Hepatocyte (in vitro differentiated cells): ENCODE results near the gene GNG7.

Experiments
- EZH2 ChIP-seq: fragments of 200-600 bp; sonication (generic); IDR thresholded peaks from 2 replicates; pipeline ENCODE4 v1.6.1; 2016; ENCODE audit warnings: antibody characterized with exemption, mild to moderate bottlenecking, borderline replicate concordance
- EZH2phosphoT487 ChIP-seq: fragments of 200-600 bp; sonication (generic); IDR thresholded peaks from one replicate; pipeline ENCODE4 v1.6.1; 2018; ENCODE audit warnings: antibody characterized with exemption, mild to moderate bottlenecking, low read depth, moderate library complexity; ENCODE audit not compliant: unreplicated experiment, severe bottlenecking
- TF ChIP-seq, protein P1 (sequence below): fragments of 200-600 bp; sonication (generic); IDR thresholded peaks from 2 replicates; pipeline ENCODE4 v1.5.1; 2016; ENCODE audit warnings: antibody characterized with exemption, mild to moderate bottlenecking; ENCODE audit not compliant: poor library complexity

DNA sequence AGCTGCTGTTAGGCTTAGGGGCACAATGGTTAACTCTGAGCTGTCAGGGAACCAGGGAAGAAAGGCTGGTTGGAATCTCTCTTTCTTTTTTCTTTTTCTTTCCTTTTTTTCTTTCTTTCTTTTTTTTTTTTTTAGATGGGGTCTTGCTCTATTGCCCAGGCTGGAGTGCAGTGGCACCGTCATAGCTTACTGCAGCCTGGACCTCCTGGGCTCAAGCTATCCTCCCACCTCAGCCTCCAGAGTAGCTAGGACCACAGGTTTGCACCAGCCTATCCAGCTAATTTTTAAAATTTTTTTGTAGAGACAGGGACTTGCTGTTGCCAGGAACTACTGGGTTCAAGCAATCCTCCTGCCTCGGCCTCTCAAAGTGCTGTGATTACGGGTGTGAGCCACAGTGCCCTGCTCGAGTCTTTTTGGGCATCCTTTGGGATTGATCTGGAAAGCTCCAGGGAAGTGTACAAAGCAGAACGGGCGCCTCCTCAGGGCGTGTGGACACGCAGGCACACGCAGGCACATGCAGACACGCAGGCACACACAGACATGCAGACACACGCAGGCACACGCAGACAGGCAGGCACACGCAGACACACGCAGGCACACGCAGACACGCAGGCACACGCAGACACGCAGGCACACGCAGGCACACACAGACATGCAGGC lies 127.4 kb downstream of the GNG7 start:
- TF ChIP-seq, protein P1, sequence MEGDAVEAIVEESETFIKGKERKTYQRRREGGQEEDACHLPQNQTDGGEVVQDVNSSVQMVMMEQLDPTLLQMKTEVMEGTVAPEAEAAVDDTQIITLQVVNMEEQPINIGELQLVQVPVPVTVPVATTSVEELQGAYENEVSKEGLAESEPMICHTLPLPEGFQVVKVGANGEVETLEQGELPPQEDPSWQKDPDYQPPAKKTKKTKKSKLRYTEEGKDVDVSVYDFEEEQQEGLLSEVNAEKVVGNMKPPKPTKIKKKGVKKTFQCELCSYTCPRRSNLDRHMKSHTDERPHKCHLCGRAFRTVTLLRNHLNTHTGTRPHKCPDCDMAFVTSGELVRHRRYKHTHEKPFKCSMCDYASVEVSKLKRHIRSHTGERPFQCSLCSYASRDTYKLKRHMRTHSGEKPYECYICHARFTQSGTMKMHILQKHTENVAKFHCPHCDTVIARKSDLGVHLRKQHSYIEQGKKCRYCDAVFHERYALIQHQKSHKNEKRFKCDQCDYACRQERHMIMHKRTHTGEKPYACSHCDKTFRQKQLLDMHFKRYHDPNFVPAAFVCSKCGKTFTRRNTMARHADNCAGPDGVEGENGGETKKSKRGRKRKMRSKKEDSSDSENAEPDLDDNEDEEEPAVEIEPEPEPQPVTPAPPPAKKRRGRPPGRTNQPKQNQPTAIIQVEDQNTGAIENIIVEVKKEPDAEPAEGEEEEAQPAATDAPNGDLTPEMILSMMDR, result no peak
- TF ChIP-seq EZH2 (no peak), EZH2phosphoT487 (no peak)
